A673 (cell line): ENCODE results near the gene GALNT13. TPM values are rescaled to one million over a fixed set of nuclear protein-coding genes. Genes with fewer than 3 reads are reported as not detected.

Experiments used
- BruUV-seq: library from RNA; stranded (reverse); fragments of 400-500 nt; replicated peaks from 2 replicates; lab custom pipeline; 2021; lab: Mats Ljungman, UMichigan
- CTCF ChIA-PET: fragments of 300-600 bp; sonication (Branson Sonifier 250); formaldehyde crosslinking; loops from one replicate; lab custom pipeline; 2022; ENCODE audit warnings: antibody characterized with exemption; lab: Charles Lee
- POLR2A ChIA-PET: fragments of 300-600 bp; sonication (Branson Sonifier 250); formaldehyde crosslinking; loops from one replicate; lab custom pipeline; 2022; ENCODE audit warnings: antibody characterized with exemption; ENCODE audit not compliant: low non-redundant PET; lab: Charles Lee
- DNase-seq: peaks from one replicate; pipeline ENCODE4 v3.0.0-alpha.2; 2015; ENCODE audit warnings: low spot score
- H3K27ac ChIP-seq: fragments of 200-600 bp; sonication (generic); 2 replicates; pipeline ENCODE4 v1.5.1; 2016; ENCODE audit warnings: mixed run types, low read depth, mild to moderate bottlenecking, mixed read lengths, antibody characterized with exemption, low read length; ENCODE audit not compliant: poor library complexity, severe bottlenecking
- H3K27me3 ChIP-seq: fragments of 200-600 bp; sonication (generic); replicated peaks from 2 replicates; pipeline ENCODE4 v1.6.1; 2017; ENCODE audit warnings: mixed run types, low read depth, mild to moderate bottlenecking, mixed read lengths, antibody characterized with exemption, low read length; ENCODE audit not compliant: insufficient read depth, poor library complexity
- H3K36me3 ChIP-seq: fragments of 200-600 bp; sonication (generic); 2 replicates; pipeline ENCODE4 v1.6.1; 2016; ENCODE audit warnings: mixed run types, mild to moderate bottlenecking, mixed read lengths, antibody characterized with exemption, low read length; ENCODE audit not compliant: insufficient read depth, poor library complexity, severe bottlenecking
- H3K4me1 ChIP-seq: fragments of 200-600 bp; sonication (generic); 2 replicates; pipeline ENCODE4 v1.6.1; 2017; ENCODE audit warnings: mixed run types, mild to moderate bottlenecking, mixed read lengths, antibody characterized with exemption, low read length; ENCODE audit not compliant: insufficient read depth, poor library complexity, severe bottlenecking
- H3K4me3 ChIP-seq: fragments of 200-600 bp; sonication (generic); 2 replicates; pipeline ENCODE4 v1.5.1; 2016; ENCODE audit warnings: low read depth, mixed run types, mild to moderate bottlenecking, mixed read lengths, low read length; ENCODE audit not compliant: poor library complexity, severe bottlenecking
- H3K9me3 ChIP-seq: fragments of 200-600 bp; sonication (generic); 2 replicates; pipeline ENCODE4 v1.6.1; 2016; ENCODE audit warnings: mixed run types, low read depth, mild to moderate bottlenecking, mixed read lengths, antibody characterized with exemption, low read length; ENCODE audit not compliant: poor library complexity, severe bottlenecking
- CTCF ChIP-seq: fragments of 300-800, 200-600 bp; sonication (generic); conservative IDR thresholded peaks from 2 replicates; pipeline ENCODE4 v1.5.1; 2017; ENCODE audit warnings: low read depth, mild to moderate bottlenecking, antibody characterized with exemption, low read length, moderate library complexity, mixed read lengths
- EZH2 ChIP-seq: fragments of 200-600 bp; sonication (generic); IDR thresholded peaks from 2 replicates; pipeline ENCODE4 v1.6.1; 2017; ENCODE audit warnings: borderline replicate concordance, low read depth, mild to moderate bottlenecking, mixed read lengths, antibody characterized with exemption, low read length; ENCODE audit not compliant: poor library complexity, severe bottlenecking
- intact Hi-C: fragments of 100-400 bp; cut with micrococcal nuclease; formaldehyde crosslinking; loops from one replicate; pipeline ENCODE4 v1.10.0; 2022; ENCODE audit not compliant: unreplicated experiment
- total RNA-seq: library from RNA; stranded (reverse); gene quantifications from 2 replicates; pipeline ENCODE4 v1.2.3, GENCODE V29; 2021

The GALNT13 gene
- total RNA-seq, 1 experiment from 2014 or later, result not detected

GRCh38 chr2:154259030-154259429 lies 387.3 kb downstream of the GALNT13 start:
- no peak for TF ChIP-seq CTCF
- TF ChIP-seq EZH2, result no peak
- Histone ChIP-seq H3K27me3 (no peaks in the 10 kb centered on the region), H3K4me3 (no peak overlapping the region), H3K36me3 (no peaks in the 10 kb centered on the region), H3K9me3 (no peaks in the 10 kb centered on the region), H3K4me1 (no peaks in the 10 kb centered on the region), H3K27ac (no peak overlapping the region)
- ChIA-PET CTCF (no interaction called here), POLR2A (no interaction called here)
- DNase-seq, result no peak
- no TSS peak for BruUV-seq
- intact Hi-C loops, result no loop called here

GRCh38 chr2:154261473-154262027 lies 389.8 kb downstream of the GALNT13 start:
- TF ChIP-seq EZH2 (no peak), CTCF (no peak)
- no peak overlapping the region for H3K4me3 ChIP-seq
- no peaks in the 10 kb centered on the region for H3K36me3 ChIP-seq
- CTCF ChIA-PET, result no interaction called here
- intact Hi-C loops, result no loop called here
- no TSS peak for BruUV-seq
- POLR2A ChIA-PET, result no interaction called here
- no peaks in the 10 kb centered on the region for H3K27me3 ChIP-seq
- no peaks in the 10 kb centered on the region for H3K9me3 ChIP-seq
- no peaks in the 10 kb centered on the region for H3K4me1 ChIP-seq
- DNase-seq, result no peak
- H3K27ac ChIP-seq, result no peak overlapping the region

GRCh38 chr2:154263206-154263605 lies 391.5 kb downstream of the GALNT13 start:
- no TSS peak for BruUV-seq
- Histone ChIP-seq H3K4me1 (no peaks in the 10 kb centered on the region), H3K27ac (no peak overlapping the region), H3K4me3 (no peak overlapping the region), H3K9me3 (no peaks in the 10 kb centered on the region), H3K36me3 (no peaks in the 10 kb centered on the region), H3K27me3 (no peaks in the 10 kb centered on the region)
- TF ChIP-seq EZH2 (no peak), CTCF (no peak)
- intact Hi-C loops, result no loop called here
- no peak for DNase-seq
- CTCF ChIA-PET, result no interaction called here
- POLR2A ChIA-PET, result no interaction called here
